Breast epithelium (tissue), 4 donors: ENCODE results near the gene DEAF1. TPM values are rescaled to one million over a fixed set of nuclear protein-coding genes. Genes with fewer than 3 reads are reported as not detected.
"Not testable (repeated sequence)": the region's sequence is repeated elsewhere in the genome, so short reads cannot be mapped to it uniquely, and the experiment has no call there.

Experiments used
- DNase-seq, 2 donors: peaks; one replicate each; pipeline ENCODE4 v3.0.0-alpha.2; 2019; ENCODE audit warnings: low spot score in 2 of 2
- H3K27ac ChIP-seq, 2 donors: fragments of 200-600 bp; sonication (generic) in 1 of 2; one replicate each; pipeline ENCODE4 v1.5.1; 2016 to 2019; ENCODE audit warnings: mild to moderate bottlenecking in 1 of 2
- H3K27me3 ChIP-seq, 2 donors: fragments of 200-600 bp; sonication (generic) in 1 of 2; one replicate each; pipeline versions ENCODE4 v1.5.1 to v1.6.0; 2017 to 2019; ENCODE audit warnings: control low read depth in 1 of 2, mild to moderate bottlenecking in 1 of 2
- H3K36me3 ChIP-seq: fragments of 200-600 bp; one replicate; pipeline ENCODE4 v1.5.1; 2019
- H3K4me1 ChIP-seq, 2 donors: fragments of 200-600 bp; sonication (generic); one replicate each; pipeline ENCODE4 v1.5.1; 2016 to 2019; ENCODE audit warnings: control low read depth in 1 of 2
- H3K4me3 ChIP-seq, 3 donors: fragments of 200-600 bp; sonication (generic); 1 replicate in 2 of 3; 2 replicates in 1 of 3; pipeline ENCODE4 v1.5.1; 2016 to 2019; ENCODE audit warnings: mild to moderate bottlenecking in 3 of 3, moderate library complexity in 2 of 3
- H3K9me3 ChIP-seq, 2 donors: fragments of 200-600 bp; sonication (generic) in 1 of 2; one replicate each; pipeline ENCODE4 v1.5.1; 2016 to 2019; ENCODE audit warnings: control low read depth in 1 of 2
- CTCF ChIP-seq, 3 donors: fragments of 450-650 bp; IDR thresholded peaks; one replicate each; pipeline ENCODE4 v1.5.1; 2016 to 2017; ENCODE audit warnings: antibody characterized with exemption in 3 of 3, mild to moderate bottlenecking in 3 of 3, moderate library complexity in 3 of 3
- POLR2A ChIP-seq: fragments of 450-650 bp; IDR thresholded peaks from one replicate; pipeline ENCODE4 v1.6.1; 2016; ENCODE audit warnings: antibody characterized with exemption, mild to moderate bottlenecking, moderate library complexity
- POLR2AphosphoS5 ChIP-seq, 3 donors: sonication (generic); formaldehyde crosslinking; IDR thresholded peaks; one replicate each; pipeline ENCODE4 v1.6.1; 2017; ENCODE audit warnings: antibody characterized with exemption in 3 of 3
- intact Hi-C: fragments of 100-400 bp; cut with DNase I; formaldehyde crosslinking; loops from one replicate; pipeline ENCODE4 v1.15.1; 2023; ENCODE audit warnings: low total_unique reads
- total RNA-seq, 3 donors: library from RNA; depleted of rRNA; stranded (reverse); fragments of >200 nt; gene quantifications; one replicate each; pipeline ENCODE4 v1.1.0, GENCODE V29; 2016

The DEAF1 gene
- 10 to 100 TPM; 25.3 to 42.6 (median 39.8) TPM for total RNA-seq

DNA sequence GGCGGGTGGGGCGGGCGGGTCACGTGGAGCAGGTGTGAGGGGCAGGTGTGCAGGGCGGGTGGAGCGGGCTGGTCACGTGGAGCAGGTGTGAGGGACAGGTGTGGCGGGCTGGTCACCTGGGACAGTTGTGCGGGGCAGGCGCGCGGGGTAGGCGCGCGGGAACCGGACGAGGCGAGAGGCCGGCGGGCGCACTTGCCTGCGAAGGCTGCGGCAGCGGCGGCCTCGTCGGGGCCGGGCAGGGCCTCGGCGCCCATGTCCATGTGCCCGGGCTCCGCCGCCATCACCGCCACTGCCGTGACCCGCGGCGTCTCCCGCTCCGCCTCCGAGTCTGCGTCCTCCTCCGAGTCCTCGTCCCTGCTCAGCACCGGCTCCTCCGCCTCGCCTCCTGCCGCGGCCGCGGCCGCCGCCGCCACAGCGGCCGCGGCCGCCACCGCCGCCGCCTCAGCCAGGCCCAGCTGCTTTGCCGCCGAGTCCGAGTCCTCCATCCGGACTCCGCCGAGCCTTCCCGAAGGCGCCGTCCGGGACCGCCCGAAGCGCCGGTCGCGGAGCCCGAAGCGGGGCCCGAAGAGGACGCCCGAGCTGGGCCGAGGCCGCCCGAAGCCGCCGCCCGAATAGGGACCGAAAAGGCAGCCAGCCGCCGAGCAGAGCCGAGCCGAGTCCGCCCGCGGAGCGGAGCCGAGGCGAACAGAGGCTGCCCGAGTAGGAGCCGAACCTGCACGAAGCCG, at the start of gene DEAF1:
Gene DEAF1, minus strand, starts transcription at position 660 of the 725 bp plus-strand sequence. Its CDS starts 175 bp downstream, at position 485.
- Histone ChIP-seq H3K4me3 (peak within 1 kb of the TSS; percentile 84 to 90 (median 89)), H3K4me1 (peaks cover 13 to 30% of the 10 kb centered on the region in 2 donors), H3K27me3 (no peaks in the 10 kb centered on the region), H3K27ac (peak within 1 kb of the TSS; percentile 100), H3K9me3 (no peaks in the 10 kb centered on the region), H3K36me3 (no peaks in the 10 kb centered on the region)
- intact Hi-C loops = no loop called here
- peak; percentile 97 to 100 for DNase-seq
- no peak for TF ChIP-seq POLR2AphosphoS5 (IDR thresholded peaks at IDR 0.05)
- no peak for TF ChIP-seq POLR2A
- TF ChIP-seq CTCF (IDR thresholded peaks at IDR 0.05) = no peak

- DNase-seq = no peak
- Histone ChIP-seq H3K4me3 (no peak overlapping the region), H3K27me3 (no peaks in the 10 kb centered on the region), H3K9me3 (no peaks in the 10 kb centered on the region), H3K36me3 (no peaks in the 10 kb centered on the region), H3K4me1 (no peaks in the 10 kb centered on the region), H3K27ac (no peak overlapping the region)
- intact Hi-C loops = no loop called here
- TF ChIP-seq POLR2A = no peak
- TF ChIP-seq CTCF (IDR thresholded peaks at IDR 0.05) = no peak
- TF ChIP-seq POLR2AphosphoS5 (IDR thresholded peaks at IDR 0.05) = no peak
Observed at GRCh38 chr11:742571-743201, 47.7 kb upstream of the DEAF1 start.

GRCh38 chr11:742156-742546, 47.1 kb upstream of the DEAF1 start:
- intact Hi-C loops = no loop called here
- no peak for DNase-seq
- TF ChIP-seq CTCF (IDR thresholded peaks at IDR 0.05) = no peak
- no peak for TF ChIP-seq POLR2A
- Histone ChIP-seq H3K27ac (no peak overlapping the region), H3K4me1 (no peaks in the 10 kb centered on the region), H3K36me3 (no peaks in the 10 kb centered on the region), H3K4me3 (no peak overlapping the region), H3K27me3 (no peaks in the 10 kb centered on the region), H3K9me3 (no peaks in the 10 kb centered on the region)

DNA sequence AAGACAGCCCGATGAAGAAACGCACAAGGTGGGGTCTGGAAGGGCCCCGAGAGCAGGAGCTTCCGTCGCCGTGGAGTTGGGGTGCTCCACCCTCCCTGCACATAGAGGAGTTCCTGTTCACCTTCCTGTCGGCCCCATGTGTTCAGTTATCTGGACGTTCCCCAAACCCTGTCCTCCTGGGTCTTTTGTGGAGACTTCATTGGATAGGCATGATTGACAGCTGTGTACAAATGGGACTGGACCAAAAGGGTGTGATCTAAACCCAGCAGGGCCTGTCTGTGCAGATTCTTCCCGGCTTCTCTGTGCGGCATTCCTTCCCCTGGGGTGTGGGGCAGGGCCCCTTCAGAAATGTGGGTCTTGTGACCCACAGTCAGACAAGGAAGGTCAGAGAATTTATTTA, 42.9 kb upstream of the DEAF1 start:
- not testable (repeated sequence) for H3K36me3 ChIP-seq, H3K27ac ChIP-seq, H3K4me3 ChIP-seq, H3K4me1 ChIP-seq, H3K27me3 ChIP-seq, DNase-seq, H3K9me3 ChIP-seq
- intact Hi-C loops = loop anchor here (2.0 kb wide), 1 partner anchor 79 kb away; no protein-coding TSS in a partner anchor

DNA sequence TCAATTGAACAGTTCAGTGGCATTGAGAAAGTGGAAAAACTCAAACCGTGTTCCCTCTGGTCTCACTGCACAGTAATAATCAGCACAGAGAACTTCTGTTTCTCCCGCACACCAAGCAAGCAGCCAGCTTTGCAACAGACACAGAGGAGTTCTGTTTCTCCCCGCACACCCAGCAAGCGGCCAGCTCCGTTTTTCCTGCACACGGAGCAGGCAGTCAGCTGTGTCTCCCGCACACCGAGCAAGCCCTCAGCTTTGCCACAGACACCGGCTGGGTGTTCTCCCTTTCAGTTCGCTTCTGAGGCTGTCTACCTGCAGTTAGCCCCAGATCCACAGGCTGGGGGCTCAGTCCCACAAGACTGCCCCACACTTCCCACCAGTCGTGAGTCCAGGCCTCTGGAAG, 42.3 kb upstream of the DEAF1 start:
- H3K4me1 ChIP-seq = no peaks in the 10 kb centered on the region
- no peaks in the 10 kb centered on the region for H3K9me3 ChIP-seq
- no peak overlapping the region for H3K4me3 ChIP-seq
- no peak for DNase-seq
- TF ChIP-seq POLR2A (no peak), POLR2AphosphoS5 (IDR thresholded peaks at IDR 0.05) (no peak), CTCF (IDR thresholded peaks at IDR 0.05) (no peak)
- H3K36me3 ChIP-seq = no peaks in the 10 kb centered on the region
- no peaks in the 10 kb centered on the region for H3K27me3 ChIP-seq
- intact Hi-C loops = loop anchor here (2.0 kb wide), 1 partner anchor 79 kb away; no protein-coding TSS in a partner anchor
- H3K27ac ChIP-seq = no peak overlapping the region

- H3K4me1 ChIP-seq, intact Hi-C loops, DNase-seq, H3K27ac ChIP-seq, H3K36me3 ChIP-seq, H3K27me3 ChIP-seq, H3K4me3 ChIP-seq, H3K9me3 ChIP-seq: not testable (repeated sequence)
Observed at GRCh38 chr11:734541-734940, 39.5 kb upstream of the DEAF1 start.
